Choroid plexus epithelial cell (primary cell): ENCODE results near the gene IRX3.
A peak's percentile ranks its signal among the peaks of the same experiment; 100 is the strongest.

Experiments
- DNase-seq: peaks from one replicate; pipeline ENCODE4 v3.0.0-alpha.2; 2010; ENCODE audit warnings: low read depth
- H3K4me3 ChIP-seq: 2 replicates; pipeline ENCODE4 v1.5.1; 2011; ENCODE audit warnings: low read depth, mild to moderate bottlenecking, control low read depth, low read length, moderate library complexity
- CTCF ChIP-seq: conservative IDR thresholded peaks from 2 replicates; pipeline ENCODE4 v1.5.1; 2011; ENCODE audit warnings: low read depth, mild to moderate bottlenecking, control low read depth, inconsistent platforms, low read length, moderate library complexity

The IRX3 gene

GRCh38 chr16:54288030-54288834 is 1.6 kb upstream of the IRX3 start:
- no peak for DNase-seq
- no peak for TF ChIP-seq CTCF
- no peak overlapping the region for H3K4me3 ChIP-seq

- no peak for TF ChIP-seq CTCF
- peak overlapping the region; percentile 64 for H3K4me3 ChIP-seq
- no peak for DNase-seq
Observed at GRCh38 chr16:54287131-54288029, 793 bp upstream of the IRX3 start.

GRCh38 chr16:54286090-54286365 is 559 bp downstream of the IRX3 start:
- TF ChIP-seq CTCF = no peak
- no peak for DNase-seq
- H3K4me3 ChIP-seq = peak overlapping the region; percentile 64

GRCh38 chr16:54285414-54286089 is 1.0 kb downstream of the IRX3 start:
- peak; percentile 44 for DNase-seq
- peak overlapping the region; percentile 64 for H3K4me3 ChIP-seq
- peak; percentile 11 for TF ChIP-seq CTCF

GRCh38 chr16:54284931-54285413 is 1.6 kb downstream of the IRX3 start:
- no peak for TF ChIP-seq CTCF
- peak overlapping the region; percentile 64 for H3K4me3 ChIP-seq
- DNase-seq = no peak

- DNase-seq = no peak
- TF ChIP-seq CTCF = no peak
- peak overlapping the region; percentile 64 for H3K4me3 ChIP-seq
Observed at GRCh38 chr16:54284319-54284930, 2.2 kb downstream of the IRX3 start.
